ENCODE results near the gene SPN. TPM values are rescaled to one million over a fixed set of nuclear protein-coding genes. Genes with fewer than 3 reads are reported as not detected.

SPN gene
- total RNA-seq, 1 experiment from 2014 or later, result 0.47 TPM

- TF ChIP-seq SP1 (IDR thresholded peaks at IDR 0.05; ENCODE audit: low read depth) (no peak), REST (IDR thresholded peaks at IDR 0.05; ENCODE audit: low read depth) (no peak)
These were observed 18.6 kb upstream of the SPN start (continued) for GRCh38 chr16:29644338-29644857.

- Histone ChIP-seq H3K9me3 (ENCODE audit: control insufficient read depth in 1 of 2, insufficient read depth in 1 of 2, low read depth in 1 of 2, low read length in 2 of 2) (no peaks in the 10 kb centered on the region), H3K27me3 (ENCODE audit: insufficient read depth, low read length) (no peaks in the 10 kb centered on the region), H3K9me2 (ENCODE audit: insufficient read depth) (no peaks in the 10 kb centered on the region), H2AFZ (ENCODE audit: low read depth, low read length, poor library complexity, severe bottlenecking) (peak overlapping the region; percentile 73), H3K4me1 (ENCODE audit: control insufficient read depth in 1 of 2, insufficient read depth in 2 of 2, low read length in 2 of 2) (no peaks in the 10 kb centered on the region), H3K4me2 (ENCODE audit: low read length) (no peak overlapping the region), H3K27ac (ENCODE audit: low read depth, low read length) (no peak overlapping the region), H3K4me3 (replicated peaks in 1 of 2; ENCODE audit: low read depth in 1 of 2, low read length in 2 of 2) (no peak overlapping the region), H3K36me3 (ENCODE audit: control insufficient read depth in 1 of 2, insufficient read depth in 2 of 2, low read length in 2 of 2) (no peaks in the 10 kb centered on the region), H4K20me1 (ENCODE audit: insufficient read depth) (no peaks in the 10 kb centered on the region), H3K9ac (ENCODE audit: low read length) (no peak overlapping the region), H3K79me2 (ENCODE audit: insufficient read depth, low read length) (no peaks in the 10 kb centered on the region)
- ChIA-PET CTCF (no interaction called here), POLR2A (interaction anchor here (1.0 kb wide), 1 partner anchor 9 kb away, joined by 3 read pairs; no protein-coding TSS in a partner anchor), RAD21 (ENCODE audit: low non-redundant PET in 1 of 2, low total read pairs in 2 of 2, uncharacterized antibody in 2 of 2, unreplicated experiment in 2 of 2) (no interaction called here)
- intact Hi-C loops (cut with micrococcal nuclease), result no loop called here
- no TSS peak for BruUV-seq (replicated peaks)
- DNase-seq (ENCODE audit: low read depth, low spot score) (no peak), ATAC-seq (no peak)
- TF ChIP-seq TCF7L2 (IDR thresholded peaks at IDR 0.05; ENCODE audit: borderline replicate concordance, extremely low read depth, insufficient read depth, insufficient read length) (no peak), ZBTB33 (IDR thresholded peaks at IDR 0.05; ENCODE audit: extremely low read depth, insufficient replicate concordance, low read length) (no peak), CEBPB (IDR thresholded peaks at IDR 0.05; ENCODE audit: low read depth) (no peak), POLR2AphosphoS5 (IDR thresholded peaks at IDR 0.05; ENCODE audit: low read depth, low read length) (no peak), RAD21 (IDR thresholded peaks at IDR 0.05; ENCODE audit: low read depth) (no peak), ZFX (IDR thresholded peaks at IDR 0.05) (no peak), CTCF (IDR thresholded peaks at IDR 0.05 in 2 of 3, conservative IDR thresholded peaks at IDR 0.05 in 1 of 3; ENCODE audit: borderline replicate concordance in 1 of 3, insufficient read depth in 1 of 3, low read depth in 2 of 3, low read length in 2 of 3) (no peak), CBX3 (IDR thresholded peaks at IDR 0.05; ENCODE audit: low read depth) (no peak), JUND (IDR thresholded peaks at IDR 0.05) (no peak), EZH2 (IDR thresholded peaks at IDR 0.05) (no peak)
These were observed 17.9 kb upstream of the SPN start for GRCh38 chr16:29644973-29645693.
